Endodermal cell (in vitro differentiated cells): ENCODE data around the gene SBK1. TPM values are rescaled to one million over a fixed set of nuclear protein-coding genes. Genes with fewer than 3 reads are reported as not detected.
"Not testable (repeated sequence)": the region's sequence is repeated elsewhere in the genome, so short reads cannot be mapped to it uniquely, and the experiment has no call there.

ENCODE experiments used
- DNase-seq: peaks from one replicate; pipeline ENCODE4 v3.0.0-alpha.2; 2017
- H3K27ac ChIP-seq: 2 replicates; pipeline ENCODE4 v1.5.1; 2013; ENCODE audit warnings: mild to moderate bottlenecking, low read depth, low read length, moderate library complexity
- H3K27me3 ChIP-seq: 2 replicates; pipeline ENCODE4 v1.6.1; 2013; ENCODE audit warnings: mild to moderate bottlenecking, low read length, moderate library complexity; ENCODE audit not compliant: insufficient read depth, control insufficient read depth, poor library complexity, severe bottlenecking
- H3K36me3 ChIP-seq: 2 replicates; pipeline ENCODE4 v1.7.0; 2013; ENCODE audit warnings: mild to moderate bottlenecking, low read length, moderate library complexity; ENCODE audit not compliant: control insufficient read depth, insufficient read depth
- H3K4me1 ChIP-seq: one replicate; pipeline ENCODE4 v1.7.0; 2013; ENCODE audit warnings: low read length; ENCODE audit not compliant: control insufficient read depth, insufficient read depth
- H3K4me3 ChIP-seq: 2 replicates; pipeline ENCODE4 v1.5.1; 2013; ENCODE audit warnings: mild to moderate bottlenecking, low read length, moderate library complexity
- H3K9ac ChIP-seq: 2 replicates; pipeline ENCODE4 v1.6.1; 2013; ENCODE audit warnings: mild to moderate bottlenecking, low read length, moderate library complexity; ENCODE audit not compliant: poor library complexity, severe bottlenecking; ENCODE audit errors: extremely low read depth
- H3K9me3 ChIP-seq: 2 replicates; pipeline ENCODE4 v1.6.1; 2013; ENCODE audit warnings: mild to moderate bottlenecking, low read length, moderate library complexity; ENCODE audit not compliant: control insufficient read depth
- H3K27ac Mint-ChIP-seq: 2 replicates; pipeline ENCODE4 v1.8.0; 2020; ENCODE audit warnings: mixed read lengths
- H3K27me3 Mint-ChIP-seq: 2 replicates; pipeline ENCODE4 v1.8.0; 2021; ENCODE audit warnings: mild to moderate bottlenecking, mixed read lengths; ENCODE audit not compliant: insufficient read depth
- H3K36me3 Mint-ChIP-seq: 2 replicates; pipeline ENCODE4 v1.8.0; 2020; ENCODE audit warnings: low read depth, mixed read lengths
- H3K4me1 Mint-ChIP-seq: 2 replicates; pipeline ENCODE4 v1.8.0; 2020; ENCODE audit warnings: mixed read lengths
- H3K4me3 Mint-ChIP-seq: 2 replicates; pipeline ENCODE4 v1.8.0; 2020; ENCODE audit warnings: mild to moderate bottlenecking, moderate library complexity, mixed read lengths
- H3K9me3 Mint-ChIP-seq: 2 replicates; pipeline ENCODE4 v1.8.0; 2020; ENCODE audit warnings: mild to moderate bottlenecking, mixed read lengths
- CTCF ChIP-seq: fragments of 200-600 bp; sonication (generic); conservative IDR thresholded peaks from 2 replicates; pipeline ENCODE4 v1.5.0; 2021; ENCODE audit warnings: antibody characterized with exemption, mild to moderate bottlenecking
- WGBS, 2 experiments: methylation state at CpG; one replicate each; pipeline versions ENCODE4 v1.1.5 to v1.1.7; 2013; ENCODE audit warnings: missing lambda C conversion rate in 2 of 2, mixed read lengths in 1 of 2; ENCODE audit not compliant: insufficient coverage in 1 of 2, insufficient read length in 1 of 2; 5-methylcytosine and 5-hydroxymethylcytosine counted together
- total RNA-seq, 2 donors: library from RNA; stranded (reverse); fragmentation: NEBNext Ultra II Directional in 1 of 2; extraction: Animal tissue kit (Norgen Biotek cat#: 25700) in 1 of 2; gene quantifications; 2 replicates in 1 of 2; 3 replicates in 1 of 2; pipeline ENCODE4 v1.2.1, GENCODE V29; 2021

Gene SBK1
- total RNA-seq, 2 donors from 2014 or later: 55.9 to 62.5 TPM

GRCh38 chr16:28364268-28365173 lies 72.2 kb downstream of the SBK1 start:
- H3K27ac Mint-ChIP-seq, H3K27ac ChIP-seq, DNase-seq, H3K9me3 ChIP-seq, H3K27me3 ChIP-seq, H3K36me3 ChIP-seq, H3K9ac ChIP-seq, H3K36me3 Mint-ChIP-seq, H3K27me3 Mint-ChIP-seq, H3K4me1 ChIP-seq, H3K4me3 Mint-ChIP-seq, H3K9me3 Mint-ChIP-seq, H3K4me3 ChIP-seq, H3K4me1 Mint-ChIP-seq: not testable (repeated sequence)
- WGBS, 2 experiments: no CpG with 5 or more reads among the region's 75 CpGs
- peak; percentile 20 for TF ChIP-seq CTCF

- H3K4me1 Mint-ChIP-seq, H3K9me3 Mint-ChIP-seq, H3K27me3 ChIP-seq, H3K9me3 ChIP-seq, H3K4me1 ChIP-seq, H3K27me3 Mint-ChIP-seq, H3K4me3 Mint-ChIP-seq, H3K27ac ChIP-seq, H3K36me3 ChIP-seq, H3K4me3 ChIP-seq, H3K27ac Mint-ChIP-seq, H3K9ac ChIP-seq, H3K36me3 Mint-ChIP-seq: not testable (repeated sequence)
- WGBS, 2 experiments: 75% methylated on average over 7 of the region's 32 CpGs; no CpG with 5 or more reads in 1 of the 2 experiments
- DNase-seq: peak; percentile 38
Observed at GRCh38 chr16:28367926-28368325, 75.6 kb downstream of the SBK1 start.

Other genes starting within 250 kb of the SBK1 start
- under 1 TPM in 1 of 2 donors, not detected in 1; 0.24 TPM for gene GSG1L, start 228.8 kb upstream of the SBK1 start, total RNA-seq
- gene XPO6, start 80.6 kb upstream of the SBK1 start, total RNA-seq: 10 to 100 TPM; 84.7 to 92.4 TPM
- gene NPIPB6, start 71.0 kb downstream of the SBK1 start, total RNA-seq: 1 to 10 TPM; 1.8 to 3.5 TPM
- gene EIF3CL, start 111.3 kb downstream of the SBK1 start, total RNA-seq: 10 to 100 TPM; 38.1 to 54.3 TPM
- gene NPIPB7, start 179.8 kb downstream of the SBK1 start, total RNA-seq: under 1 TPM in 1 of 2 donors, not detected in 1; 0.29 TPM
- 10 to 100 TPM; 29.9 to 30.2 TPM for gene CLN3, start 199.5 kb downstream of the SBK1 start, total RNA-seq
- not detected for gene APOBR, start 202.1 kb downstream of the SBK1 start, total RNA-seq
- gene IL27, start 214.3 kb downstream of the SBK1 start, total RNA-seq: not detected
- not detected for gene NUPR1, start 246.4 kb downstream of the SBK1 start, total RNA-seq